IMR-90 (cell line): ENCODE data around the gene HCN3.

Experiments
- TF ChIP-seq, protein P1 (sequence below): conservative IDR thresholded peaks from 2 replicates; pipeline ENCODE4 v1.5.1; 2012; ENCODE audit warnings: mild to moderate bottlenecking, low read depth, low read length, improper control_type of control experiment
- TF ChIP-seq, protein P2 (sequence below): fragments of 150-350 bp; IDR thresholded peaks from 2 replicates; pipeline ENCODE4 v1.6.1; 2017; ENCODE audit warnings: mild to moderate bottlenecking, antibody characterized with exemption, low read length, low read depth

DNA sequence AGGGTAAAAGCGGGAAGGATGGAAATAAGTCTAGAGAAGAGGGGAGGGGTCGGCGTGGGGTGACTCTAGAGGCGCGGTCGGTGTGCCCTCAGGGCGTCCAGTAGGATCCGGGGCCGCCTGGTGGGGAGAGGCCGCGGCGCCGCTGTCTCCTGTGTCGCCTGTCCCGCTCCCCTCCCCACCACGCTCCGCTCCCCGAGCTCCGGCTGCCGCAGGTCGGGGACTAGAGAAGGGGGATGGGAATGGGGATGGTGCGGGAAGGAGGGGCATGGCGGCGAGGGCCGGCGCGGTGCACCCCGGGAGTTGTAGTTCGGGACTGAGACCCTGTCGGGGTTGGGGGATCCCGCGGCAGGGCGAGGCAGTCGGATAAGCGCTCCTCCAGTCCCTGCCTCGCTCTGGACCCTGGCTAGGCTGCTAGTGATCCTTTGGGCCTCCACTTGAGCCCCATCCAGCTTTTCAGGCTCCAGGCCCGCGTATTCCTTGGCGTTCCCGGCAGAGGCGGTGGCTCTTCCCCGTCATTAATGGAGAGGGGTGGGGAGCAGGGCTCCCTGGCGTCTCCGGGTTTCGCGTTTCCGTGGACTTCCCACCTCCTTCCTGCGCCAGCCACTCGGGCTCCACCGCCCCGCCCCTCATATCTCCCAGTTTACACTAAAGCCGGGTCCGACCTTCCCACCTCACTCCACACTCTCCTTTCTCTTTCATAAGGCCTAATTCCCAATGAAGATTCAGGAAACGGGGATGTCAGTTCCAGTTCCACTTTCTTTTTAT, 21.8 kb upstream of the HCN3 start, which contains the start of gene ENTREP3:
- TF ChIP-seq, protein P1, sequence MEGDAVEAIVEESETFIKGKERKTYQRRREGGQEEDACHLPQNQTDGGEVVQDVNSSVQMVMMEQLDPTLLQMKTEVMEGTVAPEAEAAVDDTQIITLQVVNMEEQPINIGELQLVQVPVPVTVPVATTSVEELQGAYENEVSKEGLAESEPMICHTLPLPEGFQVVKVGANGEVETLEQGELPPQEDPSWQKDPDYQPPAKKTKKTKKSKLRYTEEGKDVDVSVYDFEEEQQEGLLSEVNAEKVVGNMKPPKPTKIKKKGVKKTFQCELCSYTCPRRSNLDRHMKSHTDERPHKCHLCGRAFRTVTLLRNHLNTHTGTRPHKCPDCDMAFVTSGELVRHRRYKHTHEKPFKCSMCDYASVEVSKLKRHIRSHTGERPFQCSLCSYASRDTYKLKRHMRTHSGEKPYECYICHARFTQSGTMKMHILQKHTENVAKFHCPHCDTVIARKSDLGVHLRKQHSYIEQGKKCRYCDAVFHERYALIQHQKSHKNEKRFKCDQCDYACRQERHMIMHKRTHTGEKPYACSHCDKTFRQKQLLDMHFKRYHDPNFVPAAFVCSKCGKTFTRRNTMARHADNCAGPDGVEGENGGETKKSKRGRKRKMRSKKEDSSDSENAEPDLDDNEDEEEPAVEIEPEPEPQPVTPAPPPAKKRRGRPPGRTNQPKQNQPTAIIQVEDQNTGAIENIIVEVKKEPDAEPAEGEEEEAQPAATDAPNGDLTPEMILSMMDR, result no peak
- TF ChIP-seq, protein P2, sequence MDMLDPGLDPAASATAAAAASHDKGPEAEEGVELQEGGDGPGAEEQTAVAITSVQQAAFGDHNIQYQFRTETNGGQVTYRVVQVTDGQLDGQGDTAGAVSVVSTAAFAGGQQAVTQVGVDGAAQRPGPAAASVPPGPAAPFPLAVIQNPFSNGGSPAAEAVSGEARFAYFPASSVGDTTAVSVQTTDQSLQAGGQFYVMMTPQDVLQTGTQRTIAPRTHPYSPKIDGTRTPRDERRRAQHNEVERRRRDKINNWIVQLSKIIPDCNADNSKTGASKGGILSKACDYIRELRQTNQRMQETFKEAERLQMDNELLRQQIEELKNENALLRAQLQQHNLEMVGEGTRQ, result no peak
